Renal cortex interstitium (tissue), 11 donors: ENCODE results near the gene KIN. TPM values are rescaled to one million over a fixed set of nuclear protein-coding genes. Genes with fewer than 3 reads are reported as not detected.
"Not testable (repeated sequence)": the region's sequence is repeated elsewhere in the genome, so short reads cannot be mapped to it uniquely, and the experiment has no call there.

Experiments
- DNase-seq, 11 donors: peaks; one replicate each; pipeline ENCODE4 v3.0.0-alpha.2; 2013; ENCODE audit warnings: low read depth in 9 of 11, low spot score in 4 of 11; ENCODE audit errors: extremely low read depth in 1 of 11
- polyA plus RNA-seq, 3 donors: library from polyadenylated mRNA; unstranded; fragments of 120-200 nt; gene quantifications; one replicate each; pipeline ENCODE4 v1.2.1, GENCODE V29; 2013; ENCODE audit not compliant: insufficient read length in 3 of 3

The KIN gene
- polyA plus RNA-seq, 3 donors: 19.2 to 25.8 (median 21.1) TPM

DNA sequence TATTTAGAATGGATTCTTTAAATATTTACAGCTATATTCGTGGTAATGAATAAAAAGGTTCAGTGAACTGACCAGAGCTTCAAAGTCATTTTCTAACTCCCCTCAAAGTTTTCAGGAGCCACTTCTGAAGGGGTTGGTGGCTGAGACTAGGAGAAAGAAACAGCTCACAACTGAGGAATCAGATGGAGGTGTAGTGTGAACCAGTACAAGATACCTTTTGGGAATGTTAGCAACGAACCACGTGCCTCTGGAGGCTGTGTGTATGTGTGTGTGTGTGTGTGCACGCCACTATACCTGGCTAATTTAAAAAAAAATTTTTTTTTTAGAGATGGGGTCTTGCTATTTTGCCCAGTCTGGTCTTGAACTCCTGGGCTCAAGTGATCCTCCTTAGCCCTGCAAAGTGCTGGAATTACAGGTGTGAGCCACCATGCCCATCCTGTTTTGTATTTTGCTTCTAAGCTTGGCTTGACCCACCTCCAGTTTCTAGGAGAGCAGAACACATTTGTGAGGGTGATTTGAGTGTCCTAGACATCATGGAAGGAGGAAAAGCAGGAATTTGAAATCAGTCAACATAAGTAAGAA, 21.0 kb upstream of the KIN start:
- DNase-seq: no peak

- no peak for DNase-seq
These were observed 16.9 kb upstream of the KIN start for GRCh38 chr10:7804741-7805140.

DNA sequence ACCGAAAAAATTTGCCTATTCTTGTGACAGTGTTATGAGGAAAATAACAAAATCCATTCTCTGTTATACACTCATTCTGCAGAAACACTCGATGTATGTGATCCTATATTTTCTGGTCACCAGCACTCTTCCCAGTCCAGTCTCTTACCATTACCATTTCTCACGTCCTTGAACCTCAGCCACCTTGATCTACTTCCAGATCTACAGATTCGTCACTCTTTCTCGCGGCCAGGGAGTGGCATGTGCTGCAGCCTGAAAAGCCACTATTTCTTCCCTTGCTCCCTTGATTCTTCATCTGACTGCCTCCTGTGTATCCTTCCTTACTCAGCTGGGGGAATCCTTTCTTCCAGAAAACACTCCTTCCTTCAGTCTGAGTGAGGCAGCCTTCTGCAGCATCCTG, 16.4 kb upstream of the KIN start:
- no peak for DNase-seq

- no peak for DNase-seq
These were observed 14.8 kb upstream of the KIN start for GRCh38 chr10:7802606-7803005.

DNA sequence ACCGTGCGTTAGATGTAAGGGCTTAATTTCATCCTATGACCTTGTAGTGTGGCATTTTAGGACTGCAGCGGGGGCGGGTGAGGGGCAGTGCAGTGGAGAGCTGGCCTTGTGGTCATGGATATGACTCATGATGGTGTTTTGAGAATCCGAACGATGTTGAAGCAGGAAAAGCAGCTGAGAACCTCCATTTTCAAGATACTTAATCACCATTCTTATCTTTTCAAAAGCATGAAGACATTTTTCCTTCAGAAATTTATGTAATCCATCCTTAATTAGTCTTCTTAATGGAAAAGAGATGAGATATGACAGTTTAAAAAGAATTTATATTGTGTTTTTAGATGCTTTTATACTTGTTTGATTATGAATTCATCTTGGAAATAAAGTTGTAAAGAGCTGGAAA, 9.8 kb upstream of the KIN start:
- no peak for DNase-seq

GRCh38 chr10:7795605-7796004, 7.8 kb upstream of the KIN start:
- DNase-seq: peak in 1 of 11 donors; percentile 19

- no peak for DNase-seq
These were observed 6.6 kb upstream of the KIN start for GRCh38 chr10:7794251-7795026.

DNA sequence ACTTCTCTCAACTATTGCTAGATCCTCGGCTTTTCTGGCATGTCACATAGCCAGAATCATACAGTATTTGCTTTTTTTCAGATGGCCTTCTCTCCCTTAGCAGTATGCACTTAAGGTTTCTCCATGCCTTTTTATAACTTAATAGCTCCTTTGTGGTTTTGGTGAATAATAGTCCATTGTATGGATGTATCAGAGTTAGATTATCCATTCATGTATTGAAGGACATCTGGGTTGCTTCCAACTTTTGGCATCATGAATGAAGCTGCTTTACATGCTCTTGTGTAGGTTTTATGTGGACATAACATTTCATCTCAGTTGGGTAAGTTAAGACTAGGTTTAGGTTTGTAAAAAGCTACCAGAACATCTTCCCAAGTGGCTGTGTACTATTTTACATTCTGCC, 4.7 kb upstream of the KIN start:
- DNase-seq: no peak

- no peak for DNase-seq
These were observed 1.6 kb upstream of the KIN start for GRCh38 chr10:7789390-7789789.

DNA sequence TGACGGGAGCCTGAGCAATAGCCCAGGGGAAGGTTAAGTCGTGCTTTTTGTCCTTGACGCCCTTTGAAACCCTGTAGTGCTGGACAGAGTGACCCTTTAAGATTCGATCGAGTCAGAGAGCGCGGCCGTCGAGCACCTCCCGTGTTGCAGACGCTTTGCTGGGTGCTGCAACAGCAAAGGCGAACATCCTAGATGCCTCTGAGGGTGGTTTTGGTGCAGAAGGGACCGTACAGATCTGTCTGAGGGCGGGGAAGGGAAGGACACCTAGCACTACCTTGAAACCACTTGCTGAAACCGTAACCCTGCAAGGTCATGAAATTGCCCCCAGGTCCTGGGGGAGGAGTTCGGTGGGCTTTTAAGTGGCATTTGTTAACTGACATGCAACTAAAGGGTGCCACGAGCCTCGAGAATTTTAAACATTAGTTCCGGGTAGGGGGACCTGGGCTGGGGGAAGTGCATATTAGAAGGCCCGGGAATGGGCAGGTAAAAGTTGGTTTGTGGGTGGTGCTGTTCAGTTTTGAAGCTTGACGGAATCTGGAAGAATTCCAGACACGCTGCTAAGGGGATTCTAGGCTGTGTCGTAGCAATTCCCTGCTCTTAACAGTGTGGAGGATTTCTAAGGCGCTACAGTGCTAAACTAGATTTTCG, 970 bp upstream of the KIN start:
- DNase-seq: peak in 10 of 11 donors; percentile 7 to 65 (median 30)

GRCh38 chr10:7787150-7787856, 490 bp downstream of the KIN start:
- DNase-seq: peak in 1 of 11 donors; percentile 1

DNA sequence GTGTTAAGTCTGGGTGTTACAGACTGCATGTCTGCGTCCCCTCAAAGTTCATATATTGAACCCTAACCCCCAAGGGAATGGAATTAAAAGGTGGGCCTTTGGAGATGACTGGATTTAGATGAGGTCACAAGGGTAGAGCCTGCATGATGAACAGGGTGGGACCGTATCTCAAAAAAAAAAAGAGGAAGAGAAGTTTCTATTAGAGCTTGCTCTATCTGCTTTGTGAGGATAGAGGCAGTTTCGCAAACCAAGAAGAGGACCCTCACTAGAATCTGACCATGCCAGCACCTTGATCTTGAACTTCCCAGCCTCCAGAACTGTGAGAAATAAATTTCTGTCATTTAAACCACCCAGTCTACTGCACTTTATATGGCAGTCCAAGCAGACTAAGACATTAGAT, 1.4 kb downstream of the KIN start:
- DNase-seq: no peak

DNA sequence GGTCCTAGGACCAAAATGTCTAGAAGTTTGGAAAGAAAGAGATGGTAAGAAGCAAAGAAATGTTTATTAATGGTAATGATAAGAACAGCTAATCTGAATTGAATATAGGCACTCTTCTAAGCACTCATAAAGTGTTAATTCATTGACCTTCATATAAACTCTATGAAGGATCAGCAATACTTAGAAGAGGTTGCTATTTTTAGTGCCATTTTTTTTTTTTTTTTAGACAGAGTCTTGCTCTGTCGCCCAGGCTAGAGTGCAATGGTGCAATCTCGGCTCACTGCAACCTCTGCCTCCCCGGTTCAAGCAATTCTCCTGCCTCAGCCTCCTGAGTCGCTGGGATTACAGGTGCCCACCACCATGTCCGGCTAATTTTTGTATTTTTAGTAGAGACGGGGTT, 5.6 kb downstream of the KIN start:
- not testable (repeated sequence) for DNase-seq

DNA sequence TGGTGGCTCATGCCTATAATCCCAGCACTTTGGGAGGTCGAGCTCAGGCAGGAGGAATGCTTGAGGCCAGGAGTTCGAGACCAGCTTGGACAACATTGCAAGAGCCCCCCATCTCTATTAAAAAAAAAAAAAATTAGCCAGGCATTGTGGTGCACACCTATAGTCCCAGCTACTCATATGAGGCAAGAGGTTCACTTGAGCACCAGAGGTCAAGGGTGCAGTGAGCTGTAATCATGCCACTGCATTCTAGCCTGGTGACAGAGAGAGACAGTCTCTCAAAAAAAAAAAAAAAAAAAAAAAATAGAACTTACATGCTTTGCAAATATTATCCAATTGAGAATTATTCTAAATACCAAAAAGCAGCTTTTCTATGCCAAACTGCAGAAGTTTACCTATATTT, 11.0 kb downstream of the KIN start:
- no peak for DNase-seq

GRCh38 chr10:7773845-7774801, 13.7 kb downstream of the KIN start:
- DNase-seq: no peak

DNA sequence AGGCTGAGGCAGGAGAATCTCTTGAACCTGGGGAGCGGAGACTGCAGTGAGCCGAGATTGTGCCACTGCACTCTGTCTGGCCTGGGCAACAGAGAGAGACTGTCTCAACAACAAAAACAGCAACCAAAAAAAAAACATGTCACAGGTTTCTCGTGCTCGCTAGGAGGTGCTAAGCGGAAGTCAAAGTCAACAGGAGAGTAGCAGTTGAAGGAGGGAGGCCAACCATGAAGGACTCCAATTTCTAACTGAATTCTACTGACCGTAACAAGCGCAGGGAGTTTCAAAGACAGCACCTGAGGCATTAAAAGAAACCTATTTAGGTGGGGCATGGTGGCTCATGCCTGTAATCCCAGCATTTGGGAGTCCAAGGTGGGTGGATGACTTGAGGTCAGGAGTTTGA, 19.4 kb downstream of the KIN start:
- DNase-seq: no peak

DNA sequence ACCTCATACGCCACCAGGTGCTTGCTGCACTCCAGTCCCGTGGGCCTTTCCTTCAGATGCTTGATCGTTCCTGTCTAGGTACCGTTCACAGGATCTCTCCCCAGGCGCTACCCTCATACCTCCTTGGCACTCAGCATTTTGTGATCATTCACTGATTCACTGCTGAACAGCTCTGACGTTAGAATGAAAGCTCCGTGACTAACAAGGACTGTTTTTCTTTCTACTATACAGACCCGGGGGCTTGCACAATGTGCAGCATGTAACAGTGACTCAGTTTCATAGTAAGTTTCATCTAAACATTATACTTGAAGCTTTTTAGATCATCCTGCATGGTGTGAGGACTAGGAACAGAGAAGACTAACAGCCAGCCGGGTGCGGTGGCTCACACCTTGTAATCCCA, 20.6 kb downstream of the KIN start:
- no peak for DNase-seq

DNA sequence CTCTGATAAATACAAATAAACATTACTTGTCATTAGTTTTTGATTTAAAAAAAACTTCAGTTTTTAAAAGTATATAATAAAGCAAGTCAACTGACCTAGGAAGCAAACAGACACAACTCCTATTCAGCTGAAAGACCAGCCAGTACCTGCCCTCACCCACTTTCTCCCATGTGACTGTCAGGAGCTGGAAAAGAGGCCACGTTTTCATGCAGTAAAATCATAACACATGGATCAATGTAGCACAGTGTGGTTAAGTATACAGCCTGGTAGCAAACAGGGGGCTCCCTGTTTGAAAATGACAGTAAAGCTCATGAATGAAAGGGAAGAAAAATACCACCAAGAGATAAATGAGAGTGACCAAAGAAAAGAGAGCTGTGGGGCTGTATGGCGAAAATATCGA, 21.6 kb downstream of the KIN start:
- DNase-seq: no peak

DNA sequence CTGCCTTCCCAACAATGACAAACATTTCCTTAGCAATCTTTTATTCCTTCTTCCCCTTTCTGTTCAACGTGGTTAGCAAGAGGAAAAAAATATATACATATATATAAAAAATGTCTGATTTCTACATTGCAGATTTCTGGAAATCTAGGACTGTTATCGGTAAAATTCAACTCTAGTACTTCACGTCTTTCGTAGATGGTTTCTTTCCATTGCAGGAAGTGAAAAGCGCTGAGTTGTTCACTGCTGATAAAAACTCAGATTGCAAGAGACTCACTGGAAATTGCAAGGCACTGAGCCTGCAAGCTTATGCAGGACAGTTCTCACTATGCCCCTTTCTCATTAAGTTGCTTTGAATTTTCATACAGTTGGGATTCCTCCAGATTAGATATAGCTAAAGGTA, 23.9 kb downstream of the KIN start:
- DNase-seq: no peak
